NCI-H146 treated with DMSO at 0.1 percent for 48 hours (cell line): ENCODE measurements around the gene UHMK1.
"Not testable (repeated sequence)": the region's sequence is repeated elsewhere in the genome, so short reads cannot be mapped to it uniquely, and the experiment has no call there.

Experiments
- DNase-seq: peaks from one replicate; lab custom pipeline; 2025; ENCODE audit not compliant: unreplicated experiment; lab: John Stamatoyannopoulos, UW

Gene UHMK1, protein sequence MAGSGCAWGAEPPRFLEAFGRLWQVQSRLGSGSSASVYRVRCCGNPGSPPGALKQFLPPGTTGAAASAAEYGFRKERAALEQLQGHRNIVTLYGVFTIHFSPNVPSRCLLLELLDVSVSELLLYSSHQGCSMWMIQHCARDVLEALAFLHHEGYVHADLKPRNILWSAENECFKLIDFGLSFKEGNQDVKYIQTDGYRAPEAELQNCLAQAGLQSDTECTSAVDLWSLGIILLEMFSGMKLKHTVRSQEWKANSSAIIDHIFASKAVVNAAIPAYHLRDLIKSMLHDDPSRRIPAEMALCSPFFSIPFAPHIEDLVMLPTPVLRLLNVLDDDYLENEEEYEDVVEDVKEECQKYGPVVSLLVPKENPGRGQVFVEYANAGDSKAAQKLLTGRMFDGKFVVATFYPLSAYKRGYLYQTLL

DNA sequence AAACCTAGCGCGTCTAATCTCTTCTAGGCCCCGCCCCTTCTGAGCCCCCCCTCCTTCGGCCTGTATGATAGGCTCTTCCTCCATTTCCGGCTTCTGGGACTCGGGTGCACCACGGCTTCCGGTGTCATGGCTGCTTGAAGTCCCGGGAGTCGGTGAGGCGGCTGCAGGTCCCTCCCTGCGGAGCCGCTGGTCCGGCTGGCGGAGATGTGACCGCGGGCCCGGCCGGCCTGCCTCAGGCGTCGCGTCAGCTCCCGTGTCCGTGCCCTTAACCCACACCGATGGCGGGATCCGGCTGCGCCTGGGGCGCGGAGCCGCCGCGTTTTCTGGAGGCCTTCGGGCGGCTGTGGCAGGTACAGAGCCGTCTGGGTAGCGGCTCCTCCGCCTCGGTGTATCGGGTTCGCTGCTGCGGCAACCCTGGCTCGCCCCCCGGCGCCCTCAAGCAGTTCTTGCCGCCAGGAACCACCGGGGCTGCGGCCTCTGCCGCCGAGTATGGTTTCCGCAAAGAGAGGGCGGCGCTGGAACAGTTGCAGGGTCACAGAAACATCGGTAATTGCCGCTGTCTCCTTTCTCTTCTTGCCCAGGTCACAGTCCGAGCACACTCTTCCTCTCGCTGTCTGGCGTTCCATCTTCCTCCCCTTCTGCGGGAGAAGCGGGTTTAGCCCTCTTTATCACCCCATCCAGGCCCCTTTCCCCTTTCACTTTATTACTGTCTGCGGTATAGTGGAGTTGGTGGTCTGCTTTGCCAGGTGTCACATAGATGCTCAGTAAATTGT is at the start of gene UHMK1:
TSS of gene UHMK1 (plus strand) at position 96 of the 773 bp plus-strand sequence. CDS start at position 279, 183 bp downstream.
- peak; percentile 79 for DNase-seq

DNA sequence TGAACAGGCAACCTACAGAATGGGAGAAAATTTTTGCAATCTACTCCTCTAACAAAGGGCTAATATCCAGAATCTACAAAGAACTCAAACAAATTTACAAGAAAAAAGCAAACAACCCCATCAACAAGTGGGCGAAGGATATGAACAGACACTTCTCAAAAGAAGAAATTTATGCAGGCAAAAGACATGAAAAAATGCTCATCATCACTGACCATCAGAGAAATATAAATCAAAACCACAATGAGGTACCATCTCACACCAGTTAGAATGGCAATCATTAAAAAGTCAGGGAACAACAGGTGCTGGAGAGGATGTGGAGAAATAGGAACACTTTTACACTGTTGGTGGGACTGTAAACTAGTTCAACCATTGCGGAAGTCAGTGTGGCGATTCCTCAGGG is 43.3 kb upstream of the UHMK1 start:
- not testable (repeated sequence) for DNase-seq

DNA sequence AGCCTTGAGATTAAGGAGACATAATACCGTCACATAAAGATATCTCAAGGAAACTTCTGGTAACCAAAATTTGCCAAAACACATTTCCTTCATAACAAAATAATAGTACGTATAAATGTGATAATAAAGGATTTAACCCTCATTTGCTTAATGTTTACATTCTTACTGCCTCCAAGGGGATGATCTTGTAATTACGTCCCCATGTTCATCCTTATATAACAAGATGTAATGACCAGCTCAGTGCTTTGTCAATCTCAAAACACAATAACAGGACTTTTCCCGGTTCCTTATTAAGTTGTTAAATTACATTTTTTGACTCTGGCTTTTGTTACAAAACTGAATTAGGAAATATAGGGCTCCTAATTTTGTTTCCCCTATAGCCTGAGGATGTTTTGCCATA is 41.3 kb upstream of the UHMK1 start:
- no peak for DNase-seq

DNA sequence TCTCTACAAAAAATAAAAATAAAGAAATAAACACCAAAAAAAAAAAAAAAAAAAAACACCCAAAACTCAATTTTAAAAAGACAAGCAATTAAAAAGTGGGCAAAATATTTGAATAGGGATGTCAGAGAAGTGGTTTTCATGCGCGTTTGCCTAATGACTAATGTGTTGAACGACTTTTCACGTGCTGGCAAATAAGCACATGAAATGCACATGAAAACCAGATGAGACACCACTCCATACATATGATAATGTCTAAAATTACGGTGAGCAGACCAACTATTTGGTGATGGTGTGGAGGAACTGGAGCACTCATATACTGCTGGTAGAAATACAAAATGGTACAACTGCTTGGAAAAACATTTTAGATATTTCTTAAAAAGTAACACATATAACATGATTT is 39.4 kb upstream of the UHMK1 start:
- DNase-seq = no peak

DNA sequence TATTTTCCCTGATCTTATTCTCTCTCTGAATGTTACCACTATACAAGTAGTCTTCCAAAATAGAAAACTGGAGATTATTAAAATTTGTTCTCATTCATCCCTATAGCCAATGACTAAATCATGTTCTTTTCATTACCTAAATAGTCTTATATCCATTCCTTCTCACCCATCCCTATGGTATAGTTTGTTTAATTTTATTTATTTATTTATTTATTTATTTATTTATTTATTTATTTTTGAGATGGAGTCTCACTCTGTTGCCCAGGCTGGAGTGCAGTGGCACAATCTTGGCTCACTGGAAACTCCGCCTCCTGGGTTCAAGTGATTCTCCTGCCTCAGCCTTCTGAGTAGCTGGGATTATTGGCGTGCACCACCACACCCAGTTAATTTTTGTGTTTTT is 35.2 kb upstream of the UHMK1 start:
- not testable (repeated sequence) for DNase-seq

DNA sequence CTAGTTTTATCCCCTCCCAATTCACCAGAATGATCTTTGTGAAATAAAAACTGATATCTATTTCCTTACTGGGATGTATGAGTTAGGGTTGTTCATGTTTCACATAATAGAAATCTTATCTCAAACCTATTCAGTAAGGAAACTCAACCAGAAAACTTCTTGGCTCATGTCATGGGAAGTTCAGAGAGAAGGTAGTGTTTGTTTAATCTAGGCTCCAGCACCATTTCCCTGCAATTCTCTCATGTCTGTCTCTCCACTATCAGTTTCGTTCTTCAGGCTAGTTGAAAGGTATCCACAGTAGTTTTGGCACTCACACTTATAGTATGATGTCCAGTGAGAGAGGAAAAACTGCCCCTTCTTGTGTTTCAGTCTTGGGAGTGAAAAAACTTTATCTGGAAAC is 34.6 kb upstream of the UHMK1 start:
- DNase-seq = no peak

DNA sequence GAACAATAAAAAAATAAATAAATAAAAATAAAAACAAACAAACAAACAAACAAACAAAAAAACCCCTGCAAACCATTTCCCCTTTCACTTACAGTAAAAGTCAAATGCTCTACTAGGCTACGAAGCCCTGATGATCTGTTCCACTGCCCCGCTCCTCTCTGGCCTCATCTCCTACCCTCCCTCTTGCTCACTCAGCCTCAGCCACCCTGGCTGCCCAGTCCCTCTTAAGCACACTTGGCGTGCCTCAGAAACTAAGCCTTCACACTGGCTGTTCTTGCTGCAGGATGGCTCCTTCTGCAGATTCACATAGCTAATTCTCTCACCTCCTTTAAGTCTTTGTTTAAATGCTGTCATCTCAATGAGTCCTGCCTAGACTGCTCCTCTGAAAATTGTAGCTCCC is 30.8 kb upstream of the UHMK1 start:
- DNase-seq = no peak

DNA sequence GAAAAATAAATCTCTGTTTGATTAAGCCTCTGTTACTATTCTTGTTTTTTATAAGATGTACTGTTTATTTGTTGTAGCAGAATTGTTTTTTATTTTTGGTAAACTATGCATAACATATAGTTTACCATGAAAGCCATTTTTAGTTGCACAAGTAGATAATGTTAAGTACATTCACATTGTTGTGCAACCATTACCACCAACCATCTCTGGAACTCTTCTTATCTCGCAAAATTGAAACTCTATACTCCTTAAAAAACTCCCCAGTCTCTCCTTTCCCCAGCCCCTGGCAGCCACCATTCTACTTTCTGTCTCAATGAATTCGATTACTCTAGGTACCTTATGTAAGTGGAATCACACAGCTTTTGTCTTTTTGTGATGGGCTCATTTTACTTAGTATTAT is 27.4 kb upstream of the UHMK1 start:
- no peak for DNase-seq

DNA sequence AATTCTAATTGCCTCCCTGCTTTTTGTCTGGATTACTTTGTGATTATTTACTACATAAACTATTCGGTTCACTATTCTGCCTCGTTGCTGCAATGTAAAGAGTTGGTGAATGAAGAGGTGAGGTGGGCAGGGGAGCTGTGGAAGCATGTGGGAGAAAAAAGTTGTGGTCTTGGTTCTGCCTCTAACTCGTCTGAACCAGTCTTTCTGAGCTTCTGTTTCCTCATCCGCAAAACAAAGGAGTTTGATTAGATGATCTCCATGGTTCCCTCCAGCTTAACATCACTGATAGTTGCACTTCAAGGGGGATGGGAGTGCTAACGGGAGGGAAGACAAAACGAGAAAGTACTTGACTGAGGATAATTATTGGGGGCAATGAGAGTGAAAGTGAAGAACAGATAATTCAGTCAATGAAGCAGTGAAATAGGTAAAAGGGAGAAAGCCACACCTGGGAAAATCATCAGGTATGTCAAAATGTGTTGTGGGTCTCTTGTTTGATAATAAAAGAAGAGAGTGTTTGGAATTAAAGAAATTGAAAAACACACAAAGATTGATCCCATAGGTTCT is 26.2 kb upstream of the UHMK1 start:
- DNase-seq = no peak

DNA sequence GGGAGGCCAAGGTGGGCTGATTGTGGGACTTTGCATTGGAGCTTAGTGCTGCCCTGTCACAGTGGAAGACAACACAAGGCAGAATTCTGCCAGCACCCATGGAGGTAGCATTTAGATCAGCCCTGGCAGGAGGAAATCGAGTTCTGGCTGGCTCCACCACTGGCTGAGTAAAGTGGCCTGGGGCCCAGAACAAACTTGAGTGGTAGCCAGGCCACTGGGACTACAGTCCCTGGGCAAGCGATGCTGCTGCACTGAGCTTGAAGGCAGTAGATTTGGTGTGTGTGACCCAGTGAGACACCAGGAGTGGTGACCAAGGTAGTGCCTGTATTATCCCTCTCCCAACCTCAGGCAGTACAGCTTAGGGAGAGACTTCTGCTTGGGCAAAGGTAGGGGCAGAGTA is 22.5 kb upstream of the UHMK1 start:
- DNase-seq = no peak

DNA sequence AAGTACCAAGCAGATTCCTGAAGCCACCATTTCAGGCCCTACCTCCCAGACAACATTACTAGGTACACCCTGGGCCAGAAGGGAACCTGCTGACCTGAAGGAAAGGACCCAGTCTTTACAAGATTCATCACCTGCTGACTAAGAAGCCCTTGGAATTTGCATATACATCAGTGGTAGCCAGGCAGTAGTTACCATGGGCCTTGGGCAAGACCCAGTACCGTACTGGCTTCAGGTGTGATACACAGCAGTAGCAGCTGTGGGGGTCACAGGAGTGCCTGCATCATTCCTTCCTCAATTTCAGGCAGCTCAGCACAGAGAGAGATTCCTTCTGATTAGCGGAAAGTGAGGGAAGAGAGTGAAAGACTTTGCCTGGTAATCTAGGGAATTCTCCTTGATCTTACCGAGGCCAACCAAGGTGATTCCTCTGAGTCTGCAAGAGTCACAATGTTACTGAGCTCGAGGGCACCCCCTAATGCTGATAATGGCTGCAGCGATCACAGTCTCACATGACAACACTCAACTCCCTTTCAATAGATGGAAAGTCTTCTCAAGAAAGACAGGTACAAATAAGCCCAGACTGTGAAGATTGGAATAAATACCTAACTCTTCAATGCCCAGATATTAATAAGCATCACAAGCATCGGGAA is 22.0 kb upstream of the UHMK1 start:
- no peak for DNase-seq

DNA sequence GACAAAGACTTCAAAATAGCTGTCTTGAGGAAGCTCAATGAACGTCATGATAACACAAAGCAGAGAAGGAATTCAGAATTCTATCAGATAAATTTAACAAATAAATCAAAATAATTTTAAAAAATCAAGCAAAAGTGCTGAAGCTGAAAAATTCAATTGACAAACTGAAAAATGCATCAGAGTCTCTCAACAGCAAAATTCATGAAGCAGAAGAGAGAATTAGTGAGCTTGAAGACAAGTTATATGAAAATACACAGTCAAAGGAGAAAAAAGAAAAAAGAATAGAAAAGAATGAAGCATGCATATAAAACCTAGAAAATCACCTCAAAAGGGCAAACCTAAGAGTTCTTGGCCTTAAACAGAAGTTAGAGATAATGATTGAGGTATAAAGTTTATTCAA is 21.0 kb upstream of the UHMK1 start:
- no peak for DNase-seq

DNA sequence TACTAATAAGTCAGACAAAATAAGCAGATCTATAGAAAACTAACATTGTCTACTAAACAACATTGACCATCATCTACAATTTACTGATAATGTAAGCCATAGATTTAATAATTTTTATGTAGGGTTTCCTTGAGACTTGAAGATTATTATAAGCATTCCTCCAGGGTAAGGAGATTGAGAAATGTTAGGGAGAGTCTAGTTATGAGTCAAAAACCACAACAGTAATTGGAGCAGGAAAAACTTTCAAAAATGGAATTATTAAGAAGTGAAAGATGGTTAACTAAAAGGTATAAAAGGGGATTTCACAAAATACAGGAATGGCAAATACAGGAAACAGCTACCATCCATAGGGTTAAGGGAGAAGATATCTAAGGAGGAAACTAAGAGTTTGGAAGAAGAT is 12.4 kb upstream of the UHMK1 start:
- no peak for DNase-seq

DNA sequence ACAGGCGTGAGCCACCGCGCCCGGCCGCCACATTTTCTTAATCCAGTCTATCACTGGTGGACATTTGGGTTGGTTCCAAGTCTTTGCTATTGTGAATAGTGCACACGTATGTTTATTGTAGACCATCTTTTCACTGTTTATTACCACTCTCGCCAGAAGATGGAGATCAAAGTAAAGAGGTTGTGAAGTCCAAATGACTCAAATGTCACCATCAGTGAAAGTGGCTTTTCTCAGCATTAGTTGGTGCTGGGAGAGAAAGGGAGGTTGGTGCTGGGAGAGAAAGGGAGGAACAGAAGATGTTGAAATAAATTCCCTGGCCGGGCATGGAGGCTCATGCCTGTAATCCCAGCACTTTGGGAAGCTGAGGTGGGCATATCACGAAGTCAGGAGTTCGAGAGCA is 10.4 kb upstream of the UHMK1 start:
- DNase-seq = no peak

DNA sequence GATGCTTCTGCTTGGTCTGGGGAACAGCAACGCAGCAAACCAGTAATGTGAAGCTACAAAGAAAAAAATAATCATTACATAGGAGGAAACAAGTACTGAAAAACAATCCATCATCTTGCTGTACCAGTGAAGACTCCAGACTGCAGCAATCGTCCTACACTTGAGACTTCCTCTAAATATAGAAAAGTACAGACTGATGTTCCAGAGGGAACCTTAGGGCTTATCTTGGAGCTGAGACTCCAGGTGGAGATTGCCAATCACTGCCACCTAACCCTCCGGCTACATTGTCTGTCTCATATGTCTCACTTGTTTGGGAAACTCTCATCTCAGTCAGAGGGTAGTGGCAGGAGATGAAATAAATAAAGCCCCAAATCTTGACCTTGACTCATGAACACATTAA is 9.4 kb upstream of the UHMK1 start:
- DNase-seq = no peak

DNA sequence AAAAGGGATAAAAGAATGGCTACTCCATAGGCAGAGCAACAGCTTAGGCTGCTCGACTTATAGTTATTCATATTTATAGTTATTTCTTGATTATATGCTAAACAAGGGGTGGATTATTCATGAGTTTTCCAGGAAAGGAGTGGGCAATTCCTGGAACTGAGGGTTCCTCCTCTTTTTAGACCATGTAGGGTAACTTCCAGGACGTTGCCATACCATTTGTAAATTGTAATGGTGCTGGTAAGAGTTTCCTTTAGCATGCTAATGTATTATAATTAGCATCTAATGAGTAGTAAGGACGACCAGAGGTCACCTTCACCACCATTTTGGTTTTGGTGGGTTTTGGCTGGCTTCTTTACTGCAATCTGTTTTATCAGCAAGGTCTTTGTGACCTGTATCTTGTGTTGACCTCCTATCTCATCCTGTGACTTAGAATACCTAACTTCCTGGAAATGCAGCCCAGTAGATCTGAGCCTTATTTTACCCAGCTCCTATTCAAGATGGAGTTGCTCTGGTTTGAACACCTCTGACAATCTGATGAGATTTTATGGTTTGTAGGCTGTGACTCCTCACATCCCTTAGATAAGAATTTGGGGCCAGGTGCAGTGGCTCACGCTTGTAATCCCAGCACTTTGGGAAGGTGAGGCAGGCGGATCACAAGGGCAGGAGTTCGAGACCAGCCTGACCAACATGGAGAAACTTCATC is 1.9 kb upstream of the UHMK1 start:
- DNase-seq = not testable (repeated sequence)

DNA sequence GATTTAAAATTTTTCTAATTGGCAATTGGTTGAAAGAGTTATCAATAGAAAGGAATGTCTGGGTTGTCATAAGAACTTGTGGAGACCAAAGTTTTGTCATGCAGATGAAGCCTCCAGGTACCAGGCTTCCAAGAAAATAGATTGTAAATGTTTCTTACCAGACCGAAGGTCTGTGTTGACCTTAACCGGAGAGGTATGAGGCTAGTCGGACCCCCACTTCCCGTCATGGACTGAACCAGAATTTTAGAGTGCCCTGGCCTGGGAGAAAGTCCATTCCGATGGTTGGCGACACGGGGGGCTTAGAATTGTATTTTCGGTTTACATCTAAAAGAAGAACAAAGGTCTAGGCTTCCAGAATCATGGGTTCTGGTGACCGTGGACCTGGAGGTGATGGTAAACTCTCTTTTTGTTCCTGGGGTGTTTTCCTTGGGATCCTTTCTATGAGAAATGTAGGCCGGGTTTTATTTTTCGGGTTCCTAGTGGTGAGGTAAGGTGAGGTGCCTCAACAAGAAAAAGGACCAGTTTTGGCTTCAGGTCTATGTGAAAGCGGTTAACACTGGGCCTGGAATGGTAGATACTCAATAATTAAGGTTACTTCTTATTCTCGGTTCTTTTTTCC is 405 bp upstream of the UHMK1 start:
- no peak for DNase-seq

DNA sequence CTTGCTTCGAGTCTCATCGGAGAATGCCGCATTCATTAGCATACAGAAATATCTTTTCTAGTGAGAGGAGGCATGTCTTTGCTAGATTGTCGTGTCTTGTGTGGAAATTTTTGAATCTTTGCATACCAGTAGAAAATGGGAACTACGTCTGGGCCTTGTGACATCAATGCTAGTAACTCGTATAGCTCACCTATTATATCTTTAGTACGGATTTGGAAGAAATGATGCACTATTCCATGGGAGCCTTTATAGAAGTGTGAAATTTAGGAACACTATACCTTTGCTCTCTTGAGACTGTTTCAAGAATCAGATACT is 835 bp downstream of the UHMK1 start:
- peak; percentile 3 for DNase-seq

DNA sequence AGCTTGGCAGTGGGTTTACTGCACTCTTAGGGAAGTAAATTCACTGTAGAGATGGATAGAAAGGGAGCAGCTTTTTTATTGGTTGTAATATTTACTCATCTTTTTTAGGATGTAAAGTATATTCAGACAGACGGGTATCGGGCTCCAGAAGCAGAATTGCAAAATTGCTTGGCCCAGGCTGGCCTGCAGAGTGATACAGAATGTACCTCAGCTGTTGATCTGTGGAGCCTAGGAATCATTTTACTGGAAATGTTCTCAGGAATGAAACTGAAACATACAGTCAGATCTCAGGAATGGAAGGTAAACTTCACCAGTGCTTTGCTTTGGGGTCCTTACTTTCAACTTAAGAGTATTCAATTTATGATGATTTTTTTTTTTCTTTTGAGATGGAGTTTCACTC is 3.2 kb downstream of the UHMK1 start:
- no peak for DNase-seq

DNA sequence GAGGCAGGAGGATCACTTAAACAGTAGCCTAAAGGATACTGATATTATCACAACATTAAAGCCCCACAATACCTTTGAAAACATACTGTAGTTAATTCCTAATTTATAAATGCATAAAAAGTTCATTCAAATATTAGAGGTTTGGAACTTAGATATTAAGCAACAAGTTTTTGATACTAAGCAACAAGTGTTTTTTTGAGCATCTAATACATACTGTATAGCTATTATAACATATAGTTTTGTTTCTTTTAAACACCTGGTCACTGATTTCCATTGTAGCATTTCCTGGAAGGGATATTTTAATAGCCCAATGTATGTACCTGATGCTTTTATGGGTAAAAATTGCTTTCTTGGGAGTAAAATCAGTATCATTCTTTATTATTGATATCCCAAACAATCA is 4.5 kb downstream of the UHMK1 start:
- no peak for DNase-seq

DNA sequence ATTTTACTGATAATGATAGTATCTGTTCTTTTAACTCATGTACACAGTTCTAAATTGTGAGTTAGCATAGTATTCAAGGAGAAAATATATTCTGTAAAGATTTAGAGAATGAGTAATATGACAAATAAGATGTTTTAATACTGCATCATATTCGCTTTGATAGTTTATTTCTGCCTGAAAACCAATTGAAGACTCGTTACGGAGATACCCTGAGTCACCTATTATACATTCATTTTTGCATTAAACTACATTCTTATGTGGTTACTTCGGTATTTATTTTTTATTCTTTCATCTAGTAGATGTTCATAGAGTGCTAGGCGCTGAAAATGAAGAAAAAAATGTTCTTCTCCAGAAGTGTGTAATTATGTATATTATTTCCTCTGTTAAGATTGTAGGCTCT is 5.3 kb downstream of the UHMK1 start:
- DNase-seq = no peak
